MCF 10A (cell line): ENCODE data around the gene SPATS2L. TPM values are rescaled to one million over a fixed set of nuclear protein-coding genes. Genes with fewer than 3 reads are reported as not detected.

Source experiments
- BruUV-seq: library from RNA; stranded (reverse); fragments of 400-500 nt; replicated peaks from 2 replicates; lab custom pipeline; 2021; lab: Mats Ljungman, UMichigan
- CTCF ChIA-PET: fragments of 300-600 bp; sonication (Branson Sonifier 250); formaldehyde crosslinking; extraction: SDS; loops from one replicate; lab custom pipeline; 2021; ENCODE audit warnings: antibody characterized with exemption, inconsistent platforms; lab: Yijun Ruan, JAX
- POLR2A ChIA-PET: fragments of 300-600, 350-650 bp; sonication (Branson Sonifier 250); formaldehyde crosslinking; extraction: SDS; loops from one replicate; lab custom pipeline; 2020; ENCODE audit warnings: antibody characterized with exemption, inconsistent platforms; lab: Yijun Ruan, JAX
- DNase-seq: peaks from one replicate; pipeline ENCODE4 v3.0.0-alpha.2; 2018; ENCODE audit not compliant: unreplicated experiment
- H3K27ac Mint-ChIP-seq: one replicate; pipeline ENCODE4 v1.8.0; 2022; ENCODE audit warnings: mild to moderate bottlenecking, low read depth, mixed read lengths; ENCODE audit not compliant: unreplicated experiment
- H3K27me3 Mint-ChIP-seq: one replicate; pipeline ENCODE4 v1.8.0; 2022; ENCODE audit warnings: mixed read lengths; ENCODE audit not compliant: insufficient read depth, unreplicated experiment
- H3K36me3 Mint-ChIP-seq: one replicate; pipeline ENCODE4 v1.8.0; 2022; ENCODE audit warnings: mild to moderate bottlenecking, moderate library complexity, mixed read lengths; ENCODE audit not compliant: insufficient read depth, unreplicated experiment
- H3K4me1 Mint-ChIP-seq: one replicate; pipeline ENCODE4 v1.8.0; 2022; ENCODE audit warnings: mixed read lengths; ENCODE audit not compliant: insufficient read depth, unreplicated experiment
- H3K4me3 Mint-ChIP-seq: one replicate; pipeline ENCODE4 v1.8.0; 2022; ENCODE audit warnings: mild to moderate bottlenecking, moderate library complexity, mixed read lengths; ENCODE audit not compliant: unreplicated experiment
- H3K9me3 Mint-ChIP-seq: one replicate; pipeline ENCODE4 v1.8.0; 2022; ENCODE audit warnings: mixed read lengths; ENCODE audit not compliant: unreplicated experiment
- intact Hi-C: fragments of 100-400 bp; cut with micrococcal nuclease; formaldehyde crosslinking; loops from 2 replicates; pipeline ENCODE4 v1.14.1; 2022
- total RNA-seq: library from RNA; stranded (reverse); gene quantifications from 2 replicates; pipeline ENCODE4 v1.2.3, GENCODE V29; 2022
- TF ChIP-seq, protein P1 (sequence below): fragments of 200-600 bp; IDR thresholded peaks from one replicate; pipeline ENCODE4 v1.8.0; 2022; ENCODE audit warnings: antibody characterized with exemption, mild to moderate bottlenecking; ENCODE audit not compliant: unreplicated experiment

SPATS2L gene
- total RNA-seq, 1 experiment from 2014 or later = 68.3 TPM

DNA sequence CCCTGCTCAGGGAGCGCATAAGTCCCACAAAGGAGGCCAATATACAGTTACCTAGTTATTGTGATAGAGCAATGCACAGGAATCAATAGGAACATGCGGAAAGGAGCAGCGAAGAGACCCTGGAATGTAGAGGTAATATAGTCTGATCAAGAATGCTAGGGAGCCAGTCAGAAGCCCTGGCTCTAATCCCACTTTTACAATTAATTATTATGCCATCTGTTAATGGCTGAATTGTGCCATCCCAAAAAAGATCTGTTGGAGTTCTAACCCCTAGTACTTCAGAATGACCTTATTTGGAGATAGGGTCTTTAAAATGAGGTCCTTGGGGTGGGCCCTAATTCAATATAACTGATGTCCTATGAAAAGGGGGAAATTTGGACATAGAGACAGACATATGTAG, 7.7 kb upstream of the SPATS2L start:
- POLR2A ChIA-PET = interaction anchor here (0.9 to 1.2 kb wide), 2 partner anchors 14 to 19 kb away, joined by 3 read pairs; no protein-coding TSS in a partner anchor
- no TSS peak for BruUV-seq

DNA sequence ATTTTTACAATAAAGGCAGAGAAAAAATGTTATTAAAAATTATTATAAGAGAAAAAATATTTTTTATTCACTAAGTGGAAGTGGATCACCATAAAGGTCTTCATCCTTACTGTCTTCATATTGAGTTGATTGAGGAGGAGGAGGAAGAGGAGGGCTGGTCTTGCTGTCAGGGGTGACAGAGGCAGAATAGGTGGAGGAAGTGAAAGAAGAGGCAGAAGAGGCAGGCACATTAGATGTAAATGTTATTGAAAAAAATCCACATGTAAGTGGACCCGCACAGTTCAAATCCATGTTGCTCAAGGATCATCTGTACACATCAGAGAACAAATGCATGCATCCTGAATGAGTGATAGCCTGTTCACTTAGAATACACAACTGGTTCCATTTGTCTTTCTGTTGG, 6.4 kb upstream of the SPATS2L start:
- intact Hi-C loops = no loop called here
- DNase-seq = no peak
- CTCF ChIA-PET = interaction anchor here (0.6 to 2.3 kb wide), 3 partner anchors 10 to 338 kb away, joined by 3 to 9 read pairs (median 4); no protein-coding TSS in a partner anchor
- TF ChIP-seq, protein P1, sequence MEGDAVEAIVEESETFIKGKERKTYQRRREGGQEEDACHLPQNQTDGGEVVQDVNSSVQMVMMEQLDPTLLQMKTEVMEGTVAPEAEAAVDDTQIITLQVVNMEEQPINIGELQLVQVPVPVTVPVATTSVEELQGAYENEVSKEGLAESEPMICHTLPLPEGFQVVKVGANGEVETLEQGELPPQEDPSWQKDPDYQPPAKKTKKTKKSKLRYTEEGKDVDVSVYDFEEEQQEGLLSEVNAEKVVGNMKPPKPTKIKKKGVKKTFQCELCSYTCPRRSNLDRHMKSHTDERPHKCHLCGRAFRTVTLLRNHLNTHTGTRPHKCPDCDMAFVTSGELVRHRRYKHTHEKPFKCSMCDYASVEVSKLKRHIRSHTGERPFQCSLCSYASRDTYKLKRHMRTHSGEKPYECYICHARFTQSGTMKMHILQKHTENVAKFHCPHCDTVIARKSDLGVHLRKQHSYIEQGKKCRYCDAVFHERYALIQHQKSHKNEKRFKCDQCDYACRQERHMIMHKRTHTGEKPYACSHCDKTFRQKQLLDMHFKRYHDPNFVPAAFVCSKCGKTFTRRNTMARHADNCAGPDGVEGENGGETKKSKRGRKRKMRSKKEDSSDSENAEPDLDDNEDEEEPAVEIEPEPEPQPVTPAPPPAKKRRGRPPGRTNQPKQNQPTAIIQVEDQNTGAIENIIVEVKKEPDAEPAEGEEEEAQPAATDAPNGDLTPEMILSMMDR = no peak
- Mint-ChIP-seq H3K27ac (peak overlapping the region; percentile 11), H3K4me1 (peaks cover 40% of the 10 kb centered on the region), H3K9me3 (no peaks in the 10 kb centered on the region), H3K27me3 (no peaks in the 10 kb centered on the region), H3K36me3 (no peaks in the 10 kb centered on the region), H3K4me3 (peak overlapping the region; percentile 28)
- POLR2A ChIA-PET = interaction anchor here (0.6 to 3.5 kb wide), 20 partner anchors 9 to 352 kb away, joined by 3 to 31 read pairs (median 4); partner anchors contain the start of genes KCTD18 and SGO2
- BruUV-seq = no TSS peak

More for the DNA sequence above, 7.7 kb upstream of the SPATS2L start:
- no peaks in the 10 kb centered on the region for H3K9me3 Mint-ChIP-seq
- CTCF ChIA-PET = interaction anchor here (1.5 kb wide), 1 partner anchor 15 kb away, joined by 5 read pairs; no protein-coding TSS in a partner anchor
- DNase-seq = no peak
- H3K4me3 Mint-ChIP-seq = no peak overlapping the region
- TF ChIP-seq, protein P1 = no peak
- intact Hi-C loops = no loop called here
- peaks cover 40% of the 10 kb centered on the region for H3K4me1 Mint-ChIP-seq
- H3K36me3 Mint-ChIP-seq = no peaks in the 10 kb centered on the region
- H3K27me3 Mint-ChIP-seq = no peaks in the 10 kb centered on the region
- no peak overlapping the region for H3K27ac Mint-ChIP-seq

DNA sequence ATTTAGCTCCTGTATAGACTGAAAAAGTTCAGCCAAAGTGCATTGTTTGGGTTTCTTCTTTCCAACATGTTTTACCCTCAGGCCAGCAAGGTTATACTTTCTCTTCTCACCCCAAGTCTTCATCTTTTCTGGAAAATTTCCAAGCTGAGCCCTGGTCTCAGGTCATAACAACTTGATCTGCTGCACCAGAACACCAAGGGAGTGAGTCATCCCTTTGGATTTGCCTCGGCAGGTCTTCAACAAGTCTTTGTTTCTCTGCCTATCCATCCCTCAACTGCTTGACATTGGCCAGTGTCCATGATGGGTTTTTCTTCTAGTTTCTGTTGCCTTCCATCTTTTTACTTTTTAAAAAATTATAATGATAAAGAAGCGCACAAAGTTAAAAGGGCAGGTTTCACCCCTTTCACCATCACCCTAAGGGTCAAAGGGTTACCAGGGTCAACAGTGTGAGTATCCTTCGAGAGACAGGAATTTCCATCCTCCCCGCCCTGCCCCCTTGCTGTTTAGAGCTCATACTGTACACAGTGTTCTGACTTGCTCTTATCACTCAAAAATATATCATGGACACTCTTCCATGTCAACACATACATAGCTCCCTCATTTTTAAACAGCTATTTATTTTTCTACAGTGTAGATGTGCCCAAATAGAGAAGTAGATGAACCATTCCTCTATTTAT, 5.7 kb upstream of the SPATS2L start:
- no peaks in the 10 kb centered on the region for H3K9me3 Mint-ChIP-seq
- H3K27ac Mint-ChIP-seq = peak overlapping the region; percentile 11
- ChIA-PET CTCF (interaction anchor here (0.6 to 2.3 kb wide), 11 partner anchors 9 to 660 kb away, joined by 3 to 9 read pairs (median 4); no protein-coding TSS in a partner anchor), POLR2A (interaction anchor here (0.6 to 3.5 kb wide), 24 partner anchors 8 to 352 kb away, joined by 3 to 31 read pairs (median 4); partner anchors contain the start of genes KCTD18 and SGO2)
- intact Hi-C loops = no loop called here
- H3K4me3 Mint-ChIP-seq = peak overlapping the region; percentile 10
- DNase-seq = peak; percentile 98
- no peaks in the 10 kb centered on the region for H3K27me3 Mint-ChIP-seq
- BruUV-seq = TSS peak; percentile 76
- no peaks in the 10 kb centered on the region for H3K36me3 Mint-ChIP-seq
- peaks cover 40% of the 10 kb centered on the region for H3K4me1 Mint-ChIP-seq
- TF ChIP-seq, protein P1 = no peak
